PC-3 (cell line): ENCODE measurements around the gene TCEANC2.

Experiments
- EZH2phosphoT487 ChIP-seq: fragments of 300-600 bp; sonication (generic); IDR thresholded peaks from 2 replicates; pipeline ENCODE4 v1.6.1; 2018; ENCODE audit warnings: mild to moderate bottlenecking, antibody characterized with exemption, low read length, borderline replicate concordance
- TF ChIP-seq, protein P1 (sequence below): fragments of 300-600 bp; sonication (generic); conservative IDR thresholded peaks from 2 replicates; pipeline ENCODE4 v1.5.1; 2017; ENCODE audit warnings: antibody characterized with exemption, low read depth, mild to moderate bottlenecking, low read length

DNA sequence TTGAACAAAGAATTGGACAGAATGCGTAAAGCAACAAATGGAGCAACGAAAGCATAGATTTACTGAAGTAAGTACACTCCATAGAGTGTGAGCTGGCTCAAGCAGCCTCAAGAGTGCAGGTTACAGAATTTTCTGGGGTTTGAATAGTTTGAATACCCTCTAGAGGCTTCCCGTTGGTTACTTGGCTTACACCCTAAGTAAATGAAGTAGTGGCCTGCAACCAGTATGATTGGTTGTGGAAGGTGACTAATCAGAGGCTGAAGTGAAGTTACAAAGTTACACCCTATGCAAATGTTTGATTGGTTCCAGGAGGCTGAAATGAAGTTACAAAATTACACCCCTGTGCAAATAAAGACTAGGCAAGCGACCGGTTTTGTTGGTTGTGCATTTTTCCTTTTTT, 10.9 kb downstream of the TCEANC2 start:
- TF ChIP-seq, protein P1, sequence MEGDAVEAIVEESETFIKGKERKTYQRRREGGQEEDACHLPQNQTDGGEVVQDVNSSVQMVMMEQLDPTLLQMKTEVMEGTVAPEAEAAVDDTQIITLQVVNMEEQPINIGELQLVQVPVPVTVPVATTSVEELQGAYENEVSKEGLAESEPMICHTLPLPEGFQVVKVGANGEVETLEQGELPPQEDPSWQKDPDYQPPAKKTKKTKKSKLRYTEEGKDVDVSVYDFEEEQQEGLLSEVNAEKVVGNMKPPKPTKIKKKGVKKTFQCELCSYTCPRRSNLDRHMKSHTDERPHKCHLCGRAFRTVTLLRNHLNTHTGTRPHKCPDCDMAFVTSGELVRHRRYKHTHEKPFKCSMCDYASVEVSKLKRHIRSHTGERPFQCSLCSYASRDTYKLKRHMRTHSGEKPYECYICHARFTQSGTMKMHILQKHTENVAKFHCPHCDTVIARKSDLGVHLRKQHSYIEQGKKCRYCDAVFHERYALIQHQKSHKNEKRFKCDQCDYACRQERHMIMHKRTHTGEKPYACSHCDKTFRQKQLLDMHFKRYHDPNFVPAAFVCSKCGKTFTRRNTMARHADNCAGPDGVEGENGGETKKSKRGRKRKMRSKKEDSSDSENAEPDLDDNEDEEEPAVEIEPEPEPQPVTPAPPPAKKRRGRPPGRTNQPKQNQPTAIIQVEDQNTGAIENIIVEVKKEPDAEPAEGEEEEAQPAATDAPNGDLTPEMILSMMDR, result no peak
- no peak for TF ChIP-seq EZH2phosphoT487
